DND-41 (cell line): Measurements from ENCODE around the gene C10orf95.

ENCODE experiments used
- EZH2 ChIP-seq: IDR thresholded peaks from 3 replicates; pipeline ENCODE4 v1.6.1; 2012; ENCODE audit warnings: borderline replicate concordance, low read depth, mild to moderate bottlenecking, moderate library complexity, low read length, inconsistent platforms; ENCODE audit not compliant: severe bottlenecking
- TF ChIP-seq, protein P1 (sequence below): IDR thresholded peaks from 2 replicates; pipeline ENCODE4 v1.5.1; 2012; ENCODE audit warnings: borderline replicate concordance, low read length, moderate library complexity, mild to moderate bottlenecking; ENCODE audit not compliant: poor library complexity, severe bottlenecking; ENCODE audit errors: extremely low read depth

DNA sequence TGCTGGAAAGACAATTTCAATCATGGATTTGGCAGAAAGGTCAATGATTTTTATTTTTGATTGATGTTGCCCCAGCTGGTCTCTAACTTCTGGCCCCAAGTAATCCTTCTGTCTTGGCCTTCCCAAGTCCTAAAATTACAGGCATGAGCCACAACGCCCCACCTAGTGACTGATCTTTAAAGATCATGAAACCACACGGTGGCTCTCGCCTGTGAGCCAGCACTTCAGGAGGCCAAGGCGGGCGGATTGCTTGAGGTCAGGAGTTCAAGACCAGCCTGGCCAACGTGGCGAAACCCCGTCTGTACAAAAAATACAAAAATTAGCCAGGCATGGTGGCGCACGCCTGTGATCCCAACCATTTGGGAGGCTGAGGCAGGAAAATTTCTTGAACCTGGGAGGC lies 12.6 kb upstream of the C10orf95 start:
- TF ChIP-seq, protein P1, sequence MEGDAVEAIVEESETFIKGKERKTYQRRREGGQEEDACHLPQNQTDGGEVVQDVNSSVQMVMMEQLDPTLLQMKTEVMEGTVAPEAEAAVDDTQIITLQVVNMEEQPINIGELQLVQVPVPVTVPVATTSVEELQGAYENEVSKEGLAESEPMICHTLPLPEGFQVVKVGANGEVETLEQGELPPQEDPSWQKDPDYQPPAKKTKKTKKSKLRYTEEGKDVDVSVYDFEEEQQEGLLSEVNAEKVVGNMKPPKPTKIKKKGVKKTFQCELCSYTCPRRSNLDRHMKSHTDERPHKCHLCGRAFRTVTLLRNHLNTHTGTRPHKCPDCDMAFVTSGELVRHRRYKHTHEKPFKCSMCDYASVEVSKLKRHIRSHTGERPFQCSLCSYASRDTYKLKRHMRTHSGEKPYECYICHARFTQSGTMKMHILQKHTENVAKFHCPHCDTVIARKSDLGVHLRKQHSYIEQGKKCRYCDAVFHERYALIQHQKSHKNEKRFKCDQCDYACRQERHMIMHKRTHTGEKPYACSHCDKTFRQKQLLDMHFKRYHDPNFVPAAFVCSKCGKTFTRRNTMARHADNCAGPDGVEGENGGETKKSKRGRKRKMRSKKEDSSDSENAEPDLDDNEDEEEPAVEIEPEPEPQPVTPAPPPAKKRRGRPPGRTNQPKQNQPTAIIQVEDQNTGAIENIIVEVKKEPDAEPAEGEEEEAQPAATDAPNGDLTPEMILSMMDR: no peak
- no peak for TF ChIP-seq EZH2
